Stimulated activated CD4-positive, alpha-beta T cell treated with anti-CD3 and anti-CD28 coated beads, Interleukin-4, amount 100 ng/mL, for 48 hours (primary cell): Measurements from ENCODE around the gene C1orf35.

ENCODE experiments used
- DNase-seq, 2 donors: peaks; one replicate each; pipeline ENCODE4 v3.0.0-alpha.2; 2020; ENCODE audit warnings: low read depth in 2 of 2

Gene C1orf35

DNA sequence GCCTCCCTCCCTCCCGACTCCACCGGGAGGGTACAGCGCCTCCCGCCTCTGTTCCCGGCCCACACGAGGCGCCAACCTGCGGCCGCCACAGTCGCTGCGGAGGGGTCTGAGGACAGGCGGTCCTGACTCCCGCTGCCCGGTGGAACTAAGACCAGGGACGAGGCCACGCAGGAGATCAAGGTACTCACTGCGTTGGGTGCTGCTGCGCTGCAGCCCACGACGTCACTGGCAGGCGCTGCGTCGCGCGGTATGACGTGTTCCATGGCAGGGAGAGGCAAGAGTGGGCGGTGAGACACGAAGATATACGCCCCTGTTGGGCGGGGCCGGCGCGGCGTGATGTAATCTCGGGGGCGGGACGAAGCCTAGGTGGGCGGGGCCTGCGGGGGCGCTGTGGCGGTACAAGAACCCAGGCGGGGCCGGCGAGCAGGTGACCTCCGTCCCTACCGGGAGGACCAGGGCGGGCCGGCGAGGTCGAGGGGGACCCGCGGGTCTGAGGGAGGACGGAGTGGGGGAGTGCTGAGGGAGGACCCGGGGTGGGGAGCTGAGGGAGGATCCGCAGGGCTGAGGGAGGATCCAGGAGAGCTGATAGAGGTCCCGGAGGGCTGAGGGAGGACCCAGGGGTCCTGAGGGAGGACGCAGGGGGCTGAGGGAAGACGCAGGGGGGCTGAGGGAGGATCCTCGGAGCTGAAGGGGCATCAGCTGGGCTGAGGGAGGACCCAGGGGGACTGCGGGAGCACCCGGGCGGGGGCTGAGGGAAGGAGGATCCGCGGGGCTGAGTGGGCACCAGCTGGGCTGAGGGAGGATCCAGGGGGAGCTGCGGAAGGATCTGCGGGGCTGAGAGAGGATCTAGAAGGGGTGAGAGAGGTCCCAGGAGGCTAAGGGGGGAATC lies 6.2 kb upstream of the C1orf35 start, which contains the start of gene MRPL55:
Gene MRPL55 (minus strand): TSS at position 227 of the 889 bp plus-strand sequence. CDS start 1,039 bp downstream, outside the sequence.
- peak; percentile 94 to 98 for DNase-seq

DNA sequence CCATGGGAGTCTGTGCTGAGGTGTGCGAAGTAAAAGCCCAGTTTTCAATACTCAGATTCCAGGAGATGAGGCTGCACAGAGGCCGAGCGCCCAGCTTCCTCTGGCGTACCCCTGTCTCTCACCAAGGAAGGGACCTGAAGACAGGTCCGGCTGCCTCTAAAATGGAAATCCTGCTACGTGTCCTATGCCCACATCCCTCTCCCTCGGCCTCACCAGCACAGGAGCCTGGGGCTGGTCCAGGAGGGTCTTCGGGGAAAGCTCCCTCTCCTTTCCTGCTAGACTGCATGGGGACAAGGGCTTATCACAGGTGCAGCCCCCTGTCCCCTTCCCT lies 5.6 kb upstream of the C1orf35 start:
- DNase-seq, result no peak

DNA sequence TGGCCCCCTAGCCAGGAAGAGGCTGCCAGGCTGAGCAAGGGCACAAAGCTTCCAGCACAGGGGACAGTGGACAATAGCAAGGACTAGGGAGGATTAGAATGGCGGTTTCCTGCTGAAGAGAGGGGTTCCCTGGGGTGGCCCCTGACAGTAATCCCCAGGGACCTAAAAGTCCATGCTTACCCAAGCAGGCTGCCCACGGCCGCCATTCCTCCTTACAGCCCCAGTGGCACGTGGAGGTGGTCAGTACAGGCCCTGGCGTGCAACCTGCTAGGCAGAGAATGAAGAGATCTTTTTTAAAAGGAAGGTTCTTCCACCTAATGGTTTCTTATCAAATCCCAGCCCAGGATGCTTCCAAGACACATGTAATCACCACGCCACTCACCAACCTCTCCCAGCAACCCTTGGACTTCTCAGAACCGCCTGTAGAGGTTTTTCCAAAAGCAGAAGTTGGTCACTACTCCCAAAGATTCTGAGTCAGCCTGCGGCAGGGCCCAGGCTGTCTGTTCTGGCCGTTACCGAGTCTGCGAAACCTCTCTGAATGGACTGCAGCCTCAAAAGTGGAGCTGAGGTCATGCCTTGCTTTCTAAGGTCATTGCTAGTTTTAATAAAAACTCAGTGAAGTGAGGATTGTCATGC lies 5.0 kb upstream of the C1orf35 start:
- no peak for DNase-seq

DNA sequence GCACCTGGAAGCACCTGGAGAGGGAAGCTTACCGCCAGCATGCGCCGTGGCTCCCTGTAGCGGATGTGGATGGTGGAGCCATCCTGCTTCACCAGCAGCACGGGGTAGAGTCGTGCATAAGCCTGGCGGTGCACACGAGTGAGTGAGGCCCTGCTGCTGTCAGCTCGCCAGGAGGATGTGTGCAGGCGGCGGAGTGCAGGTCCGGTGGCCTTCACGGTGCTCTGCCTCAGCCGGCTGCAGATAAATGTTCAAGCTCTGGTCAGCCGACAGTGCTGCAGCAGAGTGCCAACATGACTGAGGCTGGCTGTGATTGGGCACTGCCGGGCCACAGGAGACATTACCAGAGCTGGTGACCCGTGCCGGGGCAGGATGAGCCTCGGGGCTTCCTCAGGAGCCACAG lies 4.5 kb upstream of the C1orf35 start:
- no peak for DNase-seq

DNA sequence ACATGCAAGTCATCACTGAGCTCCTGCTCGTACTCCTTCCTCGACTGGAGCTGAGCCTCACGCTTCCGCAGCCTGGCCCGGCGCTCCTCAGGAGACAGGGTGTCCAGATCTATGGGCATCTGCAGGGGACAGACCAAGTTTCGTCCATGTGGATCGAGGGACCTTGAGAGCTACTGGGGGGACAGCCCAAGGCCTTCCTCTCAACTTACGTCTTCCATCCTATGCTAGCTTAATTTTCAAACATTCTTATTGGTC lies 3.6 kb upstream of the C1orf35 start:
- DNase-seq, result no peak

DNA sequence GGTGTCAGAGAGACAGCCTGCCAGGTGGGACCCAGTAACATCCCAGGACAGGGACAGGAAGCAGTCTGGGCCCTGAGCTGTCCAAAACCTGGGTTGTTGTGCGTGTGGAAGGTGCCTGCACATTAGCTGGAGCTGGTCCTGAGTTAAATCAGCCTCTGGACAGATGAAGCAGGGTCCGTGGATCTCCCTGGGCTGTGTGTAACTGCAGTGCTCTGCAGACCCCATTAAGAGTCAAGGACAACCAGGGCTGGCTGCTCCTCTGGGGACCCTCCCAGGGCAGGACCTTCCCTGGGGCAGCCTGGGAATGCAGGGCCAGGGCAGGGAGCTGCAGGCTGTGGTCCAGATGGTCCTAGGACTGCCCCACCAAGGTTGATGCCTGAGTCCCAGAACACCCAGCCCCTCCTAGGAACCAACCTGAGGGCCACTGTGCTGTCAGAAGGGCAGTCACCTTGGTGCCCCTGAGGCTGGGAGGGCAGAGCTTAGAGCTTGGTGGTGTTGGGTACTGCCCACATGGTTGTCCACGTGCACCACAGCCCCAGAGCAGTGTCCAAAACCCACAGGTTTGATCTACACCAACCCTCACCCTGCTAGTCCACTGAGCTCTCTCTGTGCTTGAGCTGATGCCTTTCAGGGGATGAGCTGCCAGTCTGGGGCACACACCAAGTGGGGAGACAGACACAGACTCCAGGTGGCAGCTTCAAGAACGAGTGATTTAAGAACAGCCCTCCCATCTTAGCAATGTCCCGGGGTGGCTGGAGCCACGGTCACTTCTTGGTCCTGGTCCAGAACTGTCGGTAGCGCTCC lies 3.1 kb upstream of the C1orf35 start:
- DNase-seq, result no peak

DNA sequence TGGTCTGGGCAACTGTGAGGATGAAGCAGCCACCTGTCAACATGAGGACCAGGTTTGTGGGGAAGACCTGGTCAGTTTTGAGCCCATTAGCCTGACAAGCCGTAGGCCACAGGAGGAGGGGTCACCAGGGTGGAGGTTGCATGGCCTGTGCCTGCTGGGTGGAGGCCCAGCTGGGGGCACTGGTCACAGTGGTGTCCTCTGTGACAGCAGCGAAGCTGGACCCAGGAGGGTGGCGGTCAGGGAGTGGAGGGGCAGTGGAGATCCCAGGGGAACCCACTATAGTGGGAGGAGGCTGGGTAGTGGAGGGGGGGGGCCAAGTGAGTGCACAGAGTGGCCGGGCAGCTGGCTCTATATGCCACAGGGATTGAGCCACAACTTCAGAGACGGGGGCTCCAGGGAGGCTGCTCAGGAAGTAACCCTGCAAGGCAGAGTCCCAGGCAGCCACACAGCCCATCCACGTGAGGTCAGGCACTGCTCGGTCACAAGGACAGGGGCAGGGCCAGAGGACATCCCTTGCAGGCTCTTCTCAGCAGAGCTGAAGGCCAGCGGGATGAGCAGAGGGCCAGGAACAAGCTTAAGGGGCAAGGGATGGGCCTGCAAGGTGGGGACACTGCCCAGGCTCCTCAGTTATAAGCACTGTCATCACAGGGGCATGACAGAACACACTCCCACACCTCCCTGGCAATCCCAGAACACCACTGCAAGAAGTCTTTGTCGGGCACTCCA lies 2.3 kb upstream of the C1orf35 start:
- no peak for DNase-seq

DNA sequence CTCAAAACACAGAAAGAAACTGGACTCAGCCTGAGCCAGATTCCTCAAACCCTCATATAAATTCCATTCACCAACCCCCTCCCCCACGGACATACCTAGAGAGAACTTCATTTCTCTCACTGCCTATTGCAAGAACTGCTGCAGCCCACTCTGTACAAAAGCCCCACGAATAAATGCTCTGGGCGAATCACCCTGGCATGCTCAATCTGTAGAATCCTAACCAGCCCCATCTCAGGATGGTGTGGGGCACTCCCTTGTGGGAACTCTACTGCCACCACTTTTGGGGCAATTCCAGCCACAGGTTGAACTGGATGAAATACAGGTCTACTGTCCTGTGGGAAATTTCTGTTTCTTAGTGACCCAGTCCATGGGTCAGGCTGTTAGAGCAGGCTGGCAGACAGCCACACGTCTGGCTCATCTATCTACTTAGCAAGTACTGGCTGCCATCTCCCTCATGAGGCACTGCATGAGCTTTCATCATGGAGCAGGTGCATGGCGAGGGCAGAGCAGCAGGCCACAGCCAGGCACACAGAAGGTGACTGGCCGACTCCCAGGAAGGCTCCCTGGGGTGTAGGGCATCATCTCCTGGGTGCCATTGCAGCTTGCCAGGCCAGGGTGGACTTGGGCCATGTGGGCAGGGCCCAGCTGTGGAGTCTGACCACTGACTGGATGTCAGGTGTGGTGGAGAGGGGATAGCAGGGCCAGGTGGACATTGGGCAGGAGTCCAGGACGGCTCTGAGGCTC lies 1.6 kb upstream of the C1orf35 start:
- no peak for DNase-seq

DNA sequence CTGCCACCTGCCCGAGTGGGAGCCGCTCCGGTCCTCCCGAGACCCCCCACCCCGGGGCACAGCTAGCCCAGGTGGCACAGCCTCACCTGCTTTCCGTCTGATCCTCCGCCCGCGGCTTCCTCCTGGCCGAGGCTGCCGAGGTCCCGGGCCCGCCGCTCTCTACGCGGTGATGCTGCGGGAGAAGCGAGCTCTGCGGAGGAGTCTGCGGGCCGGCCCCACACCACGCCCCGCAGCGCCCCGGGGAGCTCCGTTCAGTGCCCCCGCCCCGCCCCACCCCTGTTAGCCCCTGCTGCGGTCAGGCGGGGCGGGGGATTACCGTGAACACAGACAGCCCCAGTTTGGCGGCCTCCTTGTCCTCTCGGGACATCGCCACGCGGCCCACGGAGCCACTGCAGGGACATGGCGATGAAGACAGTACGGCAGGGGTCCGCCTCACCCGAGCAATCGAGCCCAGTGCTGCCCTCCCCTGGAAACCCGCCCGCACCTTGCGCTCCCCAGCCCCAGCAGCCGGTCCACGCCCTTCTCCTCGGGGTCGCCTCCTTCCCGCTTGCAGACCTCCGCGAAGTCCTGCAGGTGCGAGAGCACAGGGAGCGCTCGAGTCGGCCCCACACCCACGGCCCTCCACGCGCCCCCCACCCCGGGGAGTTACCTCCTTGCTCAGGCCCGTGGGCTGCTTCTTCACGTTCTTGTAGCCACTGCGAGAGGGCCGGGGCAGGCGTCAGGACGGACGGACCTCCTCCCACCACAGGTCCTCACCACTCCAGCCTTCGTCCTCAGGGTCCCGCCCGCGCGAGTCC lies 933 bp downstream of the C1orf35 start:
- peak in 1 of 2 donors; percentile 53 for DNase-seq

DNA sequence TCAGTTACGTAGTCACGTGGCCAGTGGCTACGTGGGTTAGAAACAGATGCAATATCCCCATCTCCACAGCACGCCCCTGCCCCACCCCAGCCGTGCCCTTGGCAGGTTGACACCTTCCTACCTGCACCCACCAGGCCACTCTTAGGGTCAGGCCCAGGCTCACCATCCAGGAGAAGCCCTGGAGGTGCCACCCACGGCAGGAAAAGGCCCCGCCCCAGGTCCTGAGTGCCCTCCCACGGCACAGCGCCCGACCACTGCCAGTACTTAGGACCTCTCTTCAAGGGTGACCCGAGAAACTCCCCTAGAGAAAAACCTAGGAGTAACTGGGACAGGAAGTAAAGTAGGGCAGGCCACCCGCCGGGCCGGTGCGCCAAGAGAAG lies 1.5 kb downstream of the C1orf35 start:
- DNase-seq, result no peak

DNA sequence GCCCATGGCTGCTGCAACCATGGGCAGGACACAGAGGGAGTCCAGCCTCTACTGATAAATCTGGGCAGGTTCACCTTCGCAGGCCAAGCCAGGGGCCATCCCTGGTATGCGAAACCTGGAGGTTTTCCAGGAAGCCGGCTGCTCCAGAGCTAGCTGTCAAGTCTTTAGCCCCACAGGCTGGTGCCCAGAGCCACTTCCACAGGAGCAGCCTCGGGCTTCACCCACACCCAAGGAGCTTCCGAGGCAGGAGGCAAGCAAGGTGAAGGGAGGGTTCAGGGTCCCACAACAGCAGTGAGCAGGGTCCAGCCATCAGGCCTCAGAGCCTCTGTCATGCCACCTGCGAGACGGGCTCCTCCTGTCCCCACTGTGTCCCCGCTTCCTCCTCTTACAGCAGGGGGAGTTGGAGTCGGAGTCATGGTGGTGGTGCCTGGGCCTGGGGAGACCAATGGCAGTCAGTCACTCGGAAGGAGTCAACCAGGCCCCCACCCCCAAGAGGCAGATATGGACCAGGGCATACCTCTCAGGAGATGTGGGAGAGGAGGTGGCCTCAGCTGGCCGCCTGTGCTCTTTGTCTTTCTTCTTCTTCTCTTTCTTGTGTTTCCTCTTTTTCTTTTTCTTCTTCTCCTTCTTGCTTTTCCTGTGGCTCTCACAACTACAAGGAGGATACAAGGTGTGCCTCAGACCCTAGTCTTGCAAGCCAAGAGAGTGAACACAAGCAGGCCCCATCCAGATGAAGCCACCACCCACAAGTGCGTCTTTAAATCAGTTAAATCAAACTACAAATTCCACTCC lies 2.1 kb downstream of the C1orf35 start:
- DNase-seq, result no peak

DNA sequence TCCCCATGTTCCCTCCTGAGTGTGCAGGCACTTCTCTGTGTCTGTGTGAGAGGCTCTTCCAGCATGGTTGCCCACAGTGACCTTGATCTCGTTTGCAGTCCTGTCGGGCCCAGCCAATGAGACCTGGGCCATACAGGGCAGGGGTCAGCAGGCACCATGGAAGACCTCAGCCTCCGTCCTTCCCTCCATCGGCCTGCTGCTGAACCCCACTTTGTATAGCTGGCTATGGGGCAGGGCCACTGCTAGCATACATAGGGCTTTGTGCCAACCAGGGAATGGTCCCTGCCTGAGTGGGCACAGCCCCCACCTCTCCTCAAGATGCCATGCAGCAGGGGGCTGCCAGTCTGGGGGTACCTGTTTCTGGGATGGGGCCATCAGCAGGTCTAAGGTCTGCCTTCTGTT lies 3.8 kb downstream of the C1orf35 start:
- DNase-seq, result no peak

DNA sequence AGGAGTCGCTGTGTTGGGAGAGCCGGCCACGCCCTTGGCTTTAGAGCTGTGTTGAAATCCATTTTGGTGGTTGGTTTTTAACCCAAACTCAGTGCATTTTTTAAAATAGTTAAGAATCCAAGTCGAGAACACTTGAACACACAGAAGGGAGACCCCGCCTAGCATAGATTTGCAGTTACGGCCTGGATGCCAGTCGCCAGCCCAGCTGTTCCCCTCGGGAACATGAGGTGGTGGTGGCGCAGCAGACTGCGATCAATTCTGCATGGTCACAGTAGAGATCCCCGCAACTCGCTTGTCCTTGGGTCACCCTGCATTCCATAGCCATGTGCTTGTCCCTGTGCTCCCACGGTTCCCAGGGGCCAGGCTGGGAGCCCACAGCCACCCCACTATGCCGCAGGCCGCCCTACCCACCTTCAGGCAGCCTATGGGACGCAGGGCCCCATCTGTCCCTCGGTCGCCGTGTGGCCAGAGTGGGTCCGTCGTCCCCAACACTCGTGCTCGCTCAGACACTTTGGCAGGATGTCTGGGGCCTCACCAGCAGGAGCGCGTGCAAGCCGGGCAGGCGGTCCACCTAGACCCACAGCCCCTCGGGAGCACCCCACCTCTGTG lies 4.7 kb downstream of the C1orf35 start:
- no peak for DNase-seq

DNA sequence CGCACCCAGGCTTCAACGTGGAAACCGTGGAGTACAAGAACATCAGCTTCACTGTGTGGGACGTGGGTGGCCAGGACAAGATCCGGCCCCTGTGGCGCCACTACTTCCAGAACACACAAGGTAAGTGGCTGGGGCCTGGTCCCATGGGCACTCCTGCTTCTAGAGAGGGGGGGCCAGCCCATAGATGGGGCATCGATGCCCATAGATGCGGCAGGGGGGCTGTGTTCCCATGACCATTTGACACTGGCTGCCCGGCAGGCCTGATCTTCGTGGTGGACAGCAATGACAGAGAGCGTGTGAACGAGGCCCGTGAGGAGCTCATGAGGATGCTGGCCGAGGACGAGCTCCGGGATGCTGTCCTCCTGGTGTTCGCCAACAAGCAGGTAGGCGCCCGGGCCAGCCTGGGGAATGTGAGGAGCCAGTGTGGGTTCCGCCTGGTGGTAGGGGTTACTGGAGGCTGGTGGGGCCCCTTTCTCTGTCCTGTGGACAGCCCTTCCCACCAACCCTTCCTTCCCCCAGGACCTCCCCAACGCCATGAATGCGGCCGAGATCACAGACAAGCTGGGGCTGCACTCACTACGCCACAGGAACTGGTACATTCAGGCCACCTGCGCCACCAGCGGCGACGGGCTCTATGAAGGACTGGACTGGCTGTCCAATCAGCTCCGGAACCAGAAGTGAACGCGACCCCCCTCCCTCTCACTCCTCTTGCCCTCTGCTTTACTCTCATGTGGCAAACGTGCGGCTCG lies 5.6 kb downstream of the C1orf35 start:
- DNase-seq, result no peak

DNA sequence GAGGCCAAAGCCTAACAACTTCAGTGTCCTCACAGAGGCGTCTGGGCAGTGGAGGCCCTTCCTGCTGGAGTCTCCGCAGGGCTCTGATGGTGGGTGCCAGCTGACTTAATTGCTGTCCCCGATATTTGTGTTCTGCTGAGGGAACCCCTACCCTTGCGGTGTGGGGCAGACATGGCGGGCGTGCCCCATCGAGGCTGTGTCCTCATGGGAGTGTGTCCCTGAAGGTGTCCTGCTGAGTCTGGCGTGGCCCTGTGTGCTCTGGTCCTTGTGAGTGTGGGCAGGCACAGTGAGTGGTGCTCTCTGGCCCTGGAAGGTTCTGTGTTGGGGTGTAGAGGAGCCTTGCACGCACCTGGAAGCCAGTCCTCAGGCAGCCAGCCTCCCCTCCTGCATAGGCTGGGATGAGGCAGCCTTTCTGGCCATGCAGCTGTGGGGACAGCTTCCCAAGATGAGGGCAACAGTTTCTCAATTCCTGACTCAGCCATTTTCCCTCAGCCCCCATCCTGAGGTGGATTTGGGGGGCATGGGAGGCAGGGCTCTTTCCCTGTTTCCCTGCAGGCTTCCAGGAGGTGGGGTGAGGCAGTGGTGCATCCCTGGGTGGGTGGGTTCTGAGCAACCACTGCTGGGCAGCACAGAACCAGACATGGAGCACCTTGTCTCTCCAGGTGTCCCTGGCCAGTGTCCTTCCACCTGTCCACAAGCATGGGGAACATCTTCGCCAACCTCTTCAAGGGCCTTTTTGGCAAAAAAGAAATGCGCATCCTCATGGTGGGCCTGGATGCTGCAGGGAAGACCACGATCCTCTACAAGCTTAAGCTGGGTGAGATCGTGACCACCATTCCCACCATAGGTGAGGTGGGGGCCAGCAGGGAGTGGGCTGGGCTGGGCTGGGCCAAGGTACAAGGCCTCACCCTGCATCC lies 6.5 kb downstream of the C1orf35 start:
- no peak for DNase-seq

DNA sequence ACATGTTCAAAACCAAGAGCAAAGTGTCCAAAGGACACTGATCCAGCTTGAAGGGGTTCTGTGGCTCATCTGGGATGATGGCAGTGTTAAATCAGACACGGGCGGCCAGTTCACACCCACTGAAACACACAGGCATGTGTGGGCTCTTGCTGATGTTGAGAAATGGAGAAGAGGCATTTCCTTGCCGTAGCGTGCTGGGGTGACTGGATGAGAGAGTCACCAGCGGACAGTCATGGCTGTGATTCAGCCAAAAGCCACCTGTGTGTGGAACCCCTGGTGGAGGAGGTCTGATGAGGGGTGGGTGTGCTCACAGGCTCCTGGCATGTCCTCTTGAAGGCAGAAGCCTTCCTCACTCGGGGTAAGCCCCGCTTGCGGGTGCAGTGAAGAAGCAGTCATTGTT lies 7.2 kb downstream of the C1orf35 start:
- DNase-seq, result no peak

DNA sequence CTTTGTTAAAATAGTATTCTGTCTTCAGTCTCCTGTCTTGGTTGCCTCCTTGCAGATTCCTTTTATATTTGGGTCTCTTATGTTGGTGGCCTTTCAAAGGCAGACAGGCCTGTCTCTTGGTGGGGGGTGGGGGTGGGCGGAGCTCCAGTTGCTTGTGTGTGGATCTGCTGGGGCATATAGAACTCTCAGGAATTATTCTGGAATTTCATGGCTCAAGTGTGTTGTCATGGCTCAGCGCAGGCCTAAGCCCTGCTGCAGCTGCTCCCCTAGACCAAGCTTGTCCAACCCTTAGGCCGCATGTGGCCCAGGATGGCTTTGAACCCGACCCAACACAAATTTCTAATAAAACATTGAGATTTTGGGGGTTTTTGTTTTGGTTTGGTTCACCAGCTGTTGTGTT lies 8.0 kb downstream of the C1orf35 start:
- DNase-seq, result no peak
